ENCODE measurements around the gene TBL1X.
"Not testable (repeated sequence)": the region's sequence is repeated elsewhere in the genome, so short reads cannot be mapped to it uniquely, and the experiment has no call there.

The TBL1X gene

GRCh38 chrX:9473708-9474107, 8.8 kb downstream of the TBL1X start:
- Histone ChIP-seq H3K27me3 (no peaks in the 10 kb centered on the region), H3K4me3 (ENCODE audit: low read depth, low read length) (no peak overlapping the region), H3K36me3 (no peaks in the 10 kb centered on the region; the same call in 1 of the 2 replicates), H3K9me3 (no peaks in the 10 kb centered on the region), H3K4me1 (no peaks in the 10 kb centered on the region)
- TF ChIP-seq CTCF (IDR thresholded peaks at IDR 0.05; ENCODE audit: low read depth, low read length): no peak
- no peak for DNase-seq

GRCh38 chrX:9475417-9475816, 10.6 kb downstream of the TBL1X start:
- H3K36me3 ChIP-seq; DNase-seq; H3K27me3 ChIP-seq; H3K9me3 ChIP-seq; H3K4me1 ChIP-seq; H3K4me3 ChIP-seq (ENCODE audit: low read depth, low read length): not testable (repeated sequence)

GRCh38 chrX:9475984-9476383, 11.1 kb downstream of the TBL1X start:
- Histone ChIP-seq H3K36me3 (no peaks in the 10 kb centered on the region), H3K4me3 (ENCODE audit: low read depth, low read length) (no peak overlapping the region), H3K4me1 (no peaks in the 10 kb centered on the region), H3K9me3 (no peaks in the 10 kb centered on the region), H3K27me3 (no peaks in the 10 kb centered on the region)
- DNase-seq: no peak
- no peak for TF ChIP-seq CTCF (IDR thresholded peaks at IDR 0.05; ENCODE audit: low read depth, low read length)

- no peaks in the 10 kb centered on the region for H3K27me3 ChIP-seq
- H3K36me3 ChIP-seq: no peaks in the 10 kb centered on the region
- H3K4me1 ChIP-seq: no peaks in the 10 kb centered on the region
- no peaks in the 10 kb centered on the region for H3K9me3 ChIP-seq
- DNase-seq: no peak
- no peak for TF ChIP-seq CTCF (IDR thresholded peaks at IDR 0.05; ENCODE audit: low read depth, low read length)
- H3K4me3 ChIP-seq (ENCODE audit: low read depth, low read length): no peak overlapping the region
These were observed 12.1 kb downstream of the TBL1X start for GRCh38 chrX:9476810-9477575.

GRCh38 chrX:9482408-9482807, 17.6 kb downstream of the TBL1X start:
- no peak overlapping the region for H3K4me3 ChIP-seq (ENCODE audit: low read depth, low read length)
- TF ChIP-seq CTCF (IDR thresholded peaks at IDR 0.05; ENCODE audit: low read depth, low read length): no peak

GRCh38 chrX:9482837-9483236, 18.0 kb downstream of the TBL1X start:
- Histone ChIP-seq H3K4me1 (no peaks in the 10 kb centered on the region), H3K27me3 (no peaks in the 10 kb centered on the region), H3K9me3 (no peaks in the 10 kb centered on the region), H3K36me3 (no peaks in the 10 kb centered on the region), H3K4me3 (ENCODE audit: low read depth, low read length) (no peak overlapping the region)
- no peak for DNase-seq
- TF ChIP-seq CTCF (IDR thresholded peaks at IDR 0.05; ENCODE audit: low read depth, low read length): no peak

More at GRCh38 chrX:9482408-9482807, 17.6 kb downstream of the TBL1X start:
- Histone ChIP-seq H3K36me3 (no peaks in the 10 kb centered on the region), H3K4me1 (no peaks in the 10 kb centered on the region), H3K9me3 (no peaks in the 10 kb centered on the region), H3K27me3 (no peaks in the 10 kb centered on the region)
- no peak for DNase-seq

Measured in BE2C (cell line).